Smooth muscle cell (in vitro differentiated cells): ENCODE results near the gene CLEC9A. TPM values are rescaled to one million over a fixed set of nuclear protein-coding genes. Genes with fewer than 3 reads are reported as not detected.

Experiments
- DNase-seq: peaks from one replicate; lab custom pipeline; 2025; ENCODE audit not compliant: unreplicated experiment; lab: John Stamatoyannopoulos, UW
- H2AFZ ChIP-seq: fragments of 200-600 bp; sonication (generic); 2 replicates; pipeline ENCODE4 v1.6.0; 2016; ENCODE audit warnings: antibody characterized with exemption, low read depth, mild to moderate bottlenecking
- H3F3A ChIP-seq: fragments of 200-600 bp; sonication (generic); 2 replicates; pipeline ENCODE4 v1.6.0; 2017; ENCODE audit warnings: antibody characterized with exemption, low read depth
- H3K27ac ChIP-seq: fragments of 200-600 bp; sonication (generic); 2 replicates; pipeline ENCODE4 v1.5.1; 2016; ENCODE audit warnings: low read depth, mild to moderate bottlenecking
- H3K27me3 ChIP-seq: fragments of 200-600 bp; sonication (generic); 2 replicates; pipeline ENCODE4 v1.6.1; 2016; ENCODE audit warnings: low read depth, mild to moderate bottlenecking
- H3K36me3 ChIP-seq: fragments of 200-600 bp; sonication (generic); 2 replicates; pipeline ENCODE4 v1.5.1; 2016; ENCODE audit warnings: low read depth
- H3K4me1 ChIP-seq: fragments of 200-600 bp; sonication (generic); 2 replicates; pipeline ENCODE4 v1.5.1; 2016; ENCODE audit warnings: low read depth
- H3K4me2 ChIP-seq: fragments of 200-600 bp; sonication (generic); 2 replicates; pipeline ENCODE4 v1.6.0; 2016; ENCODE audit warnings: mild to moderate bottlenecking
- H3K4me3 ChIP-seq: fragments of 200-600 bp; sonication (generic); 2 replicates; pipeline ENCODE4 v1.5.1; 2016; ENCODE audit warnings: mild to moderate bottlenecking
- H3K79me2 ChIP-seq: fragments of 200-600 bp; sonication (generic); 2 replicates; pipeline ENCODE4 v1.6.0; 2016; ENCODE audit warnings: low read depth, mild to moderate bottlenecking
- H3K9ac ChIP-seq: fragments of 200-600 bp; sonication (generic); 2 replicates; pipeline ENCODE4 v1.6.0; 2016; ENCODE audit warnings: low read depth
- H3K9me3 ChIP-seq: fragments of 200-600 bp; sonication (generic); replicated peaks from 2 replicates; pipeline ENCODE4 v1.5.1; 2016; ENCODE audit warnings: low read depth
- H4K20me1 ChIP-seq: fragments of 200-600 bp; sonication (generic); 2 replicates; pipeline ENCODE4 v1.6.0; 2016; ENCODE audit warnings: low read depth
- WGBS: methylation state at CpG from one replicate; pipeline ENCODE4 v1.1.7; 2016; ENCODE audit warnings: low lambda C conversion rate; 5-methylcytosine and 5-hydroxymethylcytosine counted together
- polyA plus RNA-seq: library from polyadenylated mRNA; unstranded; fragments of >200 nt; fragmentation: Nextera tagmentation; extraction: Ambion mirVana; gene quantifications from 2 replicates; pipeline ENCODE4 v1.2.1, GENCODE V29; 2016
- total RNA-seq: library from RNA; depleted of rRNA; stranded (reverse); fragments of >200 nt; gene quantifications from 2 replicates; pipeline ENCODE4 v1.2.3, GENCODE V29; 2014
- TF ChIP-seq, protein P1 (sequence below): fragments of 200-600 bp; sonication (generic); IDR thresholded peaks from 2 replicates; pipeline ENCODE4 v1.5.1; 2017; ENCODE audit warnings: borderline replicate concordance, mild to moderate bottlenecking, antibody characterized with exemption; ENCODE audit not compliant: insufficient read depth, poor library complexity, severe bottlenecking

The CLEC9A gene
- total and polyA plus RNA-seq, 2 experiments from 2014 or later: not detected

DNA sequence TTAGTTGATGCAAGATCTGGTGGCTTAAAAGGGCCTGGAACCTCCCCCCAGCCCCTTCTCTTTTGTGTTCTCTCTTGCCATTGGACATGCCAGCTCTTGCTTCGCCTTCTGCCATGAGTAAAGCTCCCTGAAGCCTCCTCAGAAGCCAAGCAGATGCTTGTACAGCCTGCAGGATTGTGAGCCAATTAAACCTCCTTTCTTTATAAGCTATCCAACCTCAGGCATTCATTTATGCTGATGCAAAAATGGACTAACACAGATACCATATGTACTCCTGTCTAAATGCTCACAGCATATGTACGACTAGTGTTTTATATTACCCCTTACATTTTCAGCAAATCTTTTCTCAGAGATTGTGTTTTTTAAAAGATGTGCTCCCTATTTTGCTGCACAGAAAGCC, 41.6 kb downstream of the CLEC9A start:
- Histone ChIP-seq H3K4me2 (no peak overlapping the region), H4K20me1 (no peaks in the 10 kb centered on the region), H3K4me1 (no peaks in the 10 kb centered on the region), H2AFZ (no peak overlapping the region), H3K36me3 (no peaks in the 10 kb centered on the region), H3K79me2 (no peaks in the 10 kb centered on the region), H3F3A (no peaks in the 10 kb centered on the region), H3K4me3 (no peak overlapping the region), H3K9ac (no peak overlapping the region), H3K27me3 (no peaks in the 10 kb centered on the region), H3K27ac (no peak overlapping the region), H3K9me3 (no peaks in the 10 kb centered on the region)
- TF ChIP-seq, protein P1, sequence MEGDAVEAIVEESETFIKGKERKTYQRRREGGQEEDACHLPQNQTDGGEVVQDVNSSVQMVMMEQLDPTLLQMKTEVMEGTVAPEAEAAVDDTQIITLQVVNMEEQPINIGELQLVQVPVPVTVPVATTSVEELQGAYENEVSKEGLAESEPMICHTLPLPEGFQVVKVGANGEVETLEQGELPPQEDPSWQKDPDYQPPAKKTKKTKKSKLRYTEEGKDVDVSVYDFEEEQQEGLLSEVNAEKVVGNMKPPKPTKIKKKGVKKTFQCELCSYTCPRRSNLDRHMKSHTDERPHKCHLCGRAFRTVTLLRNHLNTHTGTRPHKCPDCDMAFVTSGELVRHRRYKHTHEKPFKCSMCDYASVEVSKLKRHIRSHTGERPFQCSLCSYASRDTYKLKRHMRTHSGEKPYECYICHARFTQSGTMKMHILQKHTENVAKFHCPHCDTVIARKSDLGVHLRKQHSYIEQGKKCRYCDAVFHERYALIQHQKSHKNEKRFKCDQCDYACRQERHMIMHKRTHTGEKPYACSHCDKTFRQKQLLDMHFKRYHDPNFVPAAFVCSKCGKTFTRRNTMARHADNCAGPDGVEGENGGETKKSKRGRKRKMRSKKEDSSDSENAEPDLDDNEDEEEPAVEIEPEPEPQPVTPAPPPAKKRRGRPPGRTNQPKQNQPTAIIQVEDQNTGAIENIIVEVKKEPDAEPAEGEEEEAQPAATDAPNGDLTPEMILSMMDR: no peak
- no peak for DNase-seq
- 90% methylated on average over 2 of the region's 2 CpGs for WGBS

GRCh38 chr12:10073261-10073660, 42.8 kb downstream of the CLEC9A start:
- Histone ChIP-seq H3K4me1 (no peaks in the 10 kb centered on the region), H2AFZ (no peak overlapping the region), H3K79me2 (no peaks in the 10 kb centered on the region), H3K27ac (no peak overlapping the region), H3K9me3 (no peaks in the 10 kb centered on the region), H3K27me3 (no peaks in the 10 kb centered on the region), H3K9ac (no peak overlapping the region), H3K4me3 (no peak overlapping the region), H4K20me1 (no peaks in the 10 kb centered on the region), H3K4me2 (no peak overlapping the region), H3K36me3 (no peaks in the 10 kb centered on the region), H3F3A (no peaks in the 10 kb centered on the region)
- TF ChIP-seq, protein P1: no peak
- 82% methylated on average over 5 of the region's 5 CpGs for WGBS
- DNase-seq: no peak

DNA sequence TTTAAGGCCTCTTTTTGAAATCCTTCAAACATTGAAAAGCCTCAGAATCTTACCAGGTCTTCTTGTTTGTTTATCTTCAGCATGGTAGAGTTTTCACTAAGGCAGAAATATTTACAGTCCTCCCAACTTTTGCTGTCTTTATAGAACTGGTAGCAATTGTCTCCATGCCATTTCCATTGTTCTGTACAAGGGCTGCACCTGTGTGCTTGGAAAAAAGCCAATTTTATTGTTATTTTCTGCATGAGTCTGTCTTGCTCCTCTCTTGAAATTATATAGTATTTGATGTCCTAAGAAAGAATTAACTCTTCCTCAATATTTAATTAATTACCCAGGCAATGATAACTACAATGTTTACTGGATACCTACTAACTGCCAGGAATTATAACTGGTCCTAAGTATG, 45.0 kb downstream of the CLEC9A start:
- Histone ChIP-seq H3K36me3 (no peaks in the 10 kb centered on the region), H2AFZ (no peak overlapping the region), H3K4me3 (no peak overlapping the region), H3F3A (no peaks in the 10 kb centered on the region), H3K9me3 (no peaks in the 10 kb centered on the region), H3K9ac (no peak overlapping the region), H3K4me2 (no peak overlapping the region), H4K20me1 (no peaks in the 10 kb centered on the region), H3K27me3 (no peaks in the 10 kb centered on the region), H3K4me1 (no peaks in the 10 kb centered on the region), H3K27ac (no peak overlapping the region), H3K79me2 (no peaks in the 10 kb centered on the region)
- TF ChIP-seq, protein P1: no peak
- DNase-seq: no peak

DNA sequence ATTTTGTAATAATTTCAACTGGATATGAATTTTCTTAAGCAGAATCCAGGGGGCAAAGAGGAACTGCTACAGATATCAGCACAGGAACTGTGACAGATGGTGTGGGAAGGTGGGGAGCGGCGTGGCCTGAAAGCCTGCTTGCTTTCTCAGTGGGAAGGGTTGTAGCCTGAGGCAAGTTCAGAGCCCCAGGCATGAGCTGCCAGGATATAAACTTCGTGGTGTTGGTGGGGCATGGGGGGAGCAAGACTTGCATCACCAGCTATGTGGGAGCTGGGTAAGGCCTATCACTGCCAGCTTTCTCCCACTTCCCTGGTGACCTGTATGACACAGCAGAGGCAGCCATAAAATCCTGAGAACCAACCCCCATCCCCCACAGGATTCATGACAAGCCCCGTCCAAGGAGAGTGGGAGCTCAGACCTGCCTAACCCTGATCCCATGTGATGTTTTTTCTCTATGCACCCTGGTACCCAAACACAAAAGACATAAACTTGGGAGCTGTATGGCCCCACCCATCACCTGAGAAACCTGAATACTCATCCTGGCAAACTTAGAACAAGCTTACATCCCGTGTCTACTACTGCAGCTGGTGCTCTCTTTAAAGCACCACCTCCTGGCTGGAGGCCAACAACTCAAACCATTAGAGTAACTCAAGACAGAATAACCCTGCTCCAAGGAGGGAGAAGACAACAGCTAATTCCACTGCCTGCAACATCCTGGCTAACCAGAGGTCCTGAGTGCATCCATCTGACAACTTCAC, 51.8 kb downstream of the CLEC9A start:
- 81% methylated on average over 5 of the region's 5 CpGs for WGBS

More for the DNA sequence above, 51.8 kb downstream of the CLEC9A start:
- Histone ChIP-seq H3K9ac (no peak overlapping the region), H2AFZ (no peak overlapping the region), H3K27me3 (no peaks in the 10 kb centered on the region), H3K79me2 (no peaks in the 10 kb centered on the region), H3F3A (no peaks in the 10 kb centered on the region), H3K9me3 (no peaks in the 10 kb centered on the region), H3K4me2 (no peak overlapping the region), H4K20me1 (no peaks in the 10 kb centered on the region), H3K4me1 (no peaks in the 10 kb centered on the region), H3K36me3 (no peaks in the 10 kb centered on the region), H3K27ac (no peak overlapping the region), H3K4me3 (no peak overlapping the region)
- no peak for DNase-seq
- TF ChIP-seq, protein P1: no peak
